GM10266 (cell line): ENCODE data around the gene ARHGAP26.

Experiments used
- DNase-seq: peaks from one replicate; pipeline ENCODE4 v3.0.0; 2012; ENCODE audit errors: extremely low spot score
- CTCF ChIP-seq: IDR thresholded peaks from 2 replicates; pipeline ENCODE4 v1.5.1; 2012; ENCODE audit warnings: mild to moderate bottlenecking, low read depth; ENCODE audit not compliant: control insufficient read depth, insufficient read depth; ENCODE audit errors: missing control alignments

ARHGAP26 gene

GRCh38 chr5:142905348-142905747 is 135.2 kb downstream of the ARHGAP26 start:
- no peak for TF ChIP-seq CTCF
- DNase-seq, result no peak

- DNase-seq, result no peak
- no peak for TF ChIP-seq CTCF
Measured at GRCh38 chr5:142906863-142907671, 136.9 kb downstream of the ARHGAP26 start.

GRCh38 chr5:142908659-142909058 is 138.5 kb downstream of the ARHGAP26 start:
- no peak for TF ChIP-seq CTCF
- no peak for DNase-seq

- no peak for TF ChIP-seq CTCF
- DNase-seq, result no peak
Measured at GRCh38 chr5:142910128-142910527, 140.0 kb downstream of the ARHGAP26 start.

DNA sequence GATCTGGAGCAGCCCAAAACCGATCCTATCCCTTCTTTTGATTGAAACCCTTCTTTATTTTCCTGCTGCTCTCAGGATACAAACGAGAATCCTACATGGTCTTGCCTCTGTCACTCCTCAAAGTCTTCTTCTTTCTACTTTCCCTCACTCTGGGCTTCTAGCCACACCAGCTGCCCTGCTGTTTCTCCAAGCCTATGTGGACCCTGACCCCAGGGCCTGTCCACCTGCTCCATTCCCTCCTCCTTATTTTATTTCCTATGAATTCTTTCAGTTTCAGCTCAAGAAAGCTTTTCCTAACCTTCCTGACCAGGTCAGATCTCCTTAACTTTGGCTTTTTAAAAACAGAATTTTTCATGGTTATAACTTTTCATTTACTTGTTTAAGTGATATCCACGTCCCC is 141.0 kb downstream of the ARHGAP26 start:
- TF ChIP-seq CTCF, result no peak
- DNase-seq, result no peak

GRCh38 chr5:142911775-142912174 is 141.6 kb downstream of the ARHGAP26 start:
- no peak for DNase-seq
- no peak for TF ChIP-seq CTCF

GRCh38 chr5:142913728-142914338 is 143.7 kb downstream of the ARHGAP26 start:
- TF ChIP-seq CTCF, result no peak
- no peak for DNase-seq
